ENCODE data around the gene CD164L2. TPM values are rescaled to one million over a fixed set of nuclear protein-coding genes. Genes with fewer than 3 reads are reported as not detected.
"Not testable (repeated sequence)": the region's sequence is repeated elsewhere in the genome, so short reads cannot be mapped to it uniquely, and the experiment has no call there.

The CD164L2 gene
- total RNA-seq, 1 donor from 2014 or later, result not detected

GRCh38 chr1:27405598-27406361, 22.6 kb upstream of the CD164L2 start:
- not testable (repeated sequence) for DNase-seq (ENCODE audit: low spot score)

DNA sequence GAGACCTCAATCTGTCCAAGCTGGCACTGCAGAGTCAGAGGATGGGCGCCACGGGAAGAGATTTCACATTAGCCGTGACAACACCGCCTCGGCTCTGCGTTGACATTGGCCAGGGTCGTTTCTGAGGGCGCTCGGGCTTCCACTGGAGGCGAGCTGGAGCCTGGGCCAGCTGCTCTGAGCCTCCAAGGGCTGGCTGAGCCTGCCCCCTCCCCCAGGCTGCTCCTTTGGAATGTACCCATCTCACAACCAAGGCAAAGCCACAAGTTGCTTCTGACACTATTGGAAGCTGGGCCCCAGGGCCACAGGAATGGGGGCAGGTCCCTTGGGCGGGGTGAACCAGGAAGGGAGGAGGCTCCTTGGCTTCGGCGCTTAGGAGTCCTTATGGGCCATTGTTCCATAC, 21.9 kb upstream of the CD164L2 start:
- no peak for DNase-seq (ENCODE audit: low spot score)

GRCh38 chr1:27403931-27404330, 20.8 kb upstream of the CD164L2 start:
- DNase-seq (ENCODE audit: low spot score), result no peak

- DNase-seq (ENCODE audit: low spot score), result no peak
Measured at GRCh38 chr1:27403065-27403726, 20.1 kb upstream of the CD164L2 start.

- no peak for DNase-seq (ENCODE audit: low spot score)
Measured at GRCh38 chr1:27402349-27402754, 19.2 kb upstream of the CD164L2 start.

- no peak for DNase-seq (ENCODE audit: low spot score)
Measured at GRCh38 chr1:27400963-27401341, 17.8 kb upstream of the CD164L2 start.

DNA sequence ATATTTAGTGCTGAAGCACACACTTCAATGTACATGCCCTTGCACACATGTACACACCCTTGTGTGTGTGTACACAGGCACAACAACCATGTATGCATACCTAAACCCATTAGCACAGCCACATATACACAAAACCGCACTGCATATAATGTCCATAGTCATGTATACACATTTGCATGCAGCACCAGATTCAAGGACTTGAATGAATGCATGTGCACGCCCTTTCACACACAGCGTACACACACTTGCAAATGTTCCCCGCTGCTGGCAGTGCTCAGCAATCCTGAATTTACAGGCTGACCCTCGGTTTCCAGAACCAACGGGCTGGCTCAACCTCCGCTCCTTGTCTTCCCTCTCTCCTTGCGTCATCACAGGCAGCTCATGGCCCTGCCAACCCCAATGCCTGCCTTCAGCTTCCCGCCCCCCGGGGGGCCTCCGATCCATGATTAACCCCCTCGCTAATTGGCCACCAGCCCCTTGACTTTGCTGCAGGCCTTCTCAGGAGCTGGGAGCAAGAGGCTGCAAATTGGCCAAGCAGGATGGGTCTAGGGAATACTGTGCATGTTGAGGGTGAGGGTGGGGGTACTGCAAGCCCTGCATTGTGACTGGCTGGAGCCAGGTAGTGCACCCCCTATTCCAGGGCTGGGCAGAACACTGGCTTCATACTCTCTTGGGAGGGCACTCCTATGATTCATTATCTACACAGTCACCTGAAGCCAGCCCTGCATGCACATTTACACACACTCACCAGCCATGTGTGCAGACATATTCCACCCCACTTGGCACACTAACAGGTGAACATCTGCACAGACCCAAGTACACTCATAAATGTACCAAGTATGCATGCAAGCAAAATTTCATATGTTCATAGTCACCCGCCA, 17.2 kb upstream of the CD164L2 start:
- DNase-seq (ENCODE audit: low spot score), result no peak

- DNase-seq (ENCODE audit: low spot score), result no peak
Measured at GRCh38 chr1:27399251-27400025, 16.3 kb upstream of the CD164L2 start.

DNA sequence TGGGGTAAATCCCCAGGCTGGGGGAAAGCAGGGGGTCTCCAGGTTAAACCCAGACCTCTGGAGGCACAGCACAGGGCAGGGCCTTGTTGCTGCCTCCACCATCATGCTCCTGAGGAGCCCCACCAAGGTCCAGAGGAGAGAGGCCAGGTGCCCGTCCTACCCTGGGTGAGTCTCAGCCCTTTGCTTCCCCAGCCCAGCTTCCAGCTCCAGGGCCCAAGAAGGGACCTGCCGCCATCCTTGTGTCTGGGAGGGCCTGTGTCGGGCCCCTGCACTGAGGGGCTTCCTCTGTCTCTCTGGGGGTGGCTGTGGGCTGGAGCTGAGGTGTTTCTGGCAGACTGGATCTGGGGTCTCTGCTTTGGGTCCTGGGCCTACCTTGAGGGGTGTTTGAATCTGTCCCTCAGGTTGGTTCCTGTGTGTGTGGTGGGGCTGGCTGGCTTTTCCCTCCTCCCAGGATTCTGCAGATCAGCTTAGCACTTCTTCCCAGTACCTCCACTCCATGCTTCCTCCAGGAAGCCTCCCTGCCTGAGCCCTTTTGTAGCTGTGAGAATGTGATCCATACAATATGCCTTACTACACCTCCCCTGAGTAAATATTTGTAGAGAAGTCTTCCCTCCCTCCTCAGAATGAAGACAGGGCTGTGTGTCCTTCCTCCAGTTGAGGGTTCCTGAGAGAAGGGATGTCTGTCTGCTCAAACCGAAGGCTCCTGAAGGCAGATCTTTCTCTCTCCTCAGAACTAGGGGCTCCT, 15.4 kb upstream of the CD164L2 start:
- no peak for DNase-seq (ENCODE audit: low spot score)

GRCh38 chr1:27397749-27398148, 14.6 kb upstream of the CD164L2 start:
- no peak for DNase-seq (ENCODE audit: low spot score)

- DNase-seq (ENCODE audit: low spot score), result no peak
Measured at GRCh38 chr1:27397110-27397509, 14.0 kb upstream of the CD164L2 start.

DNA sequence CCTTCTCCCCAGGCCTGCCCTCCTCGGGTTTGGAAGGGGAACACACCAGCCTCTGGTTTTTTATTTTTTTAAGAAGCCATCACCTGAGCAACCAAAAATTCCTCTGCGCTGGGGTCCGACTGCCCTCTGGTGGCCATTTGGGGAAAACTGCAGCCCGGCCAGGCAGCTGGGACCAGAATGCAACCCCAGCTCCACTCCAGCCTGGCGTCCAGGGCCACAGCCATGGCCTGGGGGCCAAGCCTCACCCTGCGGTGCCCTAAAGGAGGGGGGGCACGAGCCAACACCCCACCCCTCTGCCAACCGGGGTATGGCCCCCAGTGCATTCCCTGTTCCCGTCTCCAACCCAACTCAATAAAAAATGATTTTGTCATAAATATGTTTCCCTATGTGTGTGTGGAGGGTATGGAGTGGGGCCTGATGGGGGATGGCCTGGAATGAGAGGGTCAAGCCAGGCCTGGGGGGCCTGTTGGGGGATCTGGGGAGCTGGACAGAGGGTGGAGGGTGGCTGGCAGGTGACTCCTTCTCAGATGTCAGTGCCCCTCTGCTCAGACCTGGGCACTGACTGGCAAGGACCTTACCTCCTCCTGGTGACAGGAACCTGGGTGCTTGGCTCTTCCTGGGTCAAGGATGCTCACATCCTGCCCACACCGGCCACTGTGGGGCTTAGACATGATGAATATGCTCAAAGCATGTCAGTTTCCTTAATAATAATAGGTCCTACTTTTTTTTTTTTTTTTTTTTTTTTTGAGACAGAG, 12.5 kb upstream of the CD164L2 start:
- DNase-seq (ENCODE audit: low spot score), result no peak

- DNase-seq (ENCODE audit: low spot score), result no peak
Measured at GRCh38 chr1:27394925-27395324, 11.8 kb upstream of the CD164L2 start.

- DNase-seq (ENCODE audit: low spot score), result no peak
Measured at GRCh38 chr1:27394282-27394658, 11.1 kb upstream of the CD164L2 start.

GRCh38 chr1:27393641-27394281, 10.6 kb upstream of the CD164L2 start:
- DNase-seq (ENCODE audit: low spot score), result no peak

DNA sequence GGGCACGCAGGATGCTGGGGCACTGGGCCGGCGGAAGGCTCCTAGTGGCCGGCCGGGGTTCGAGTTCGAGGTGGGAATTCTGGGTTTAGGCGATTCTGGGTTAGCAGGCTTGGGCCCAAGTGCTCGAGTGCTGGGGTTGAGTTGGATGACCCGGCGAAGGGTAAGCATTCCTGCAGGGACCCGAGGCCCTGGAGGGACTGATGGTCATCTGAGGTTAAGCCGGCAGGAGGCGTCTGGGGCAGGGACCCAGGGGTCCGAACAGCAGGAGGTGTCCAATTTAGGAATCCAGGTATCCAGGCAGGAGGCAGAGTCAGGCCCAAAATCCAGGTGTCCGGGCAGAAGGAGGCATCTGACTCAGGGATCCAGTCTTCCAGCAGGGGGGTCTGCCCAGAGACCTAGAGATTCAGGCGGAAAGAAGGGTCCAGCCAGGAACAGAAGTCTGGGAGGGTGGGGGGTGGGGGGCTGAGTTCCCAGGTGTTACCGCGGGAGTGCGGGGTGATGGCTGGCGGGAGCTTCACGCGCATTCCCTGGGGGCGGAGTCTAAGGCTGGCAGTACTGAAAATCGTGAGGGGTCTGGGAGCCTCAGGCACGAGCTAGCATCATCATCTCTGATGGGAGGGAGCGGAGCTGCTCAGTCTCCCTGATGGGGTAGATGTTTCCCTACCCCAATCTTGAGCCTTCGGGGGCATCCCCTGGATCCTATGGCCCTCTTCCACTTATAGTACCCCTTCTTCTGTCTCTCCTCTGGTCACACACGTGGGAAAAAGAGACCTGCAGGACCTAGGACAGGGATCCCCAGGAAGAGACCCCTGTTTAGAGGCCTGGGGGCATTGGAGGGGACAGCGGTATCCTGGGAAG, 9.9 kb upstream of the CD164L2 start:
- DNase-seq (ENCODE audit: low spot score), result no peak

- DNase-seq (ENCODE audit: low spot score), result peak; percentile 97
Measured at GRCh38 chr1:27392096-27392777, 9.1 kb upstream of the CD164L2 start, which contains the start of gene GPR3. Gene GPR3, plus strand, starts transcription at chr1:27392622. Its CDS starts 1,177 bp downstream, at chr1:27393799.
